ENCODE data around the gene MACROH2A2.
"Not testable (repeated sequence)": the region's sequence is repeated elsewhere in the genome, so short reads cannot be mapped to it uniquely, and the experiment has no call there.

The MACROH2A2 gene

DNA sequence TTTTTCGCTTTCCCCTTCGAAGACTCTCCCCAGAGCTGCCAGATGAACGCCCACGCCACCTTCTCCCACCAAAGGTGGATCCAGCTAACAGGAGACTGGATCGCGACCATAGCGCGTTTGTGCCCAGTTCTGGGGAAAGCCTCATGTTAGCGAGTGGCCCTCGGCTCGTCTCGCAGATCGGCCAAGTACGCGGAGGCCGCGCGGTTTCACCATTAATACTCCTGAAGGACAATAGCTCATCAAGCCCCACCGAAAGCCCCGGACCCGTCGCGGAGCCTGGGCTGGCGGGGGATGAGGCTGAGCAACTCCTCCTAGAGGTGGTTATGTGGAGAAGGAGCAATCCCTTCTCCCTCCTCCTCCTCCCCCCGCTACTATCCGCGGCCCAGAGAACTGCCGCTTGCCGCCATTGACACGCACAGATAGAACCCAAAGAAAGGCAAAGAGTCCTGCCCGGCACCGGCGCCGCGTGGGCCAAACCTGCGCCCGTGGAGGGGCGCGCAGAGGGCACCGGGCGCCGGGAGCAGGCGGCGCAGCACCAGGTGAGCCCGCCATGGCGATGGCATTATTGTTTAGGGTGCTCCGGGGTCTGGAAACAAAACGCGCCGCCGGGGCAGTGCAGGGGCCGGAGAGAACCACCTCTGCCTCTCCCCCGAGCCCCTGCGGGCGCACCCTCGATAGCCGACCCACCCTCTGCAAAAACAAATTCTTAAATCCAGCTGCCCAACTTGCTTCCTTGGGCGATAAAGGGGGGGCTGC, at the start of gene MACROH2A2:
TSS of gene MACROH2A2 (plus strand) at position 385 of the 756 bp plus-strand sequence. CDS start 22,813 bp downstream, outside the sequence.
- no peak for DNase-seq

DNA sequence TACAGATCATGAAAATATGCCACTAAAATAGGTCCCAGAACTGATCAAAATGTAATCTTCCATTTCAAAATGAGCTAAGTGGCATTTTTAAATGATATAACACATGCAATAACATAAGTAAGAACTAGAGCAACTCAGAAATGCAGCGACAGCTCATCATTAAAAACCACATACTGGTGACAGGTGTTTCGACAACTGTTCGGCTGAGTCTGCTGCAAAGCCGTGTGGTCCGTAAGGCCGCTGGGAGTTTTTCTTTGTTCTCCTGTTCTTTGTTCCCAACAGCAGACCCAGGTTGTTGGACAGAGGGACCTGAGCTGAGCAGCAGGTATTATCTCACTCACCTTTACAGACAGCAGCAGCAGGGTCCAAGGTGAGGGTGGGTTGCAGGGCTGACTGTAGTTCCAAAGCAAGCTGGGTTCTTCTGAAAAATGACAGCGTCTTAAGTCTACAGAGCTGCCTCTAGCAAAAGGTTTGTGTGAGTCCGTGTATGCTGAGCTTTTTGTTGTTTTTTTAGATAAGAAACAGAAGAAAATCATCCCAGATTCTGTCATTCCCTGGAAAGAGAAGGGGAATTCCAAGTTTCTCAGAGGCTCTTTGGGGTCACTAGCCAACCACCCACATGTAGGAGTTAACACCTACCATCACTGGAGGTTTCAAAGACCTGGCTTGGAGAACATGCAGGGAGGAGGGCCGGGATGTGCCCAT, 45.4 kb upstream of the MACROH2A2 start:
- DNase-seq, result no peak

DNA sequence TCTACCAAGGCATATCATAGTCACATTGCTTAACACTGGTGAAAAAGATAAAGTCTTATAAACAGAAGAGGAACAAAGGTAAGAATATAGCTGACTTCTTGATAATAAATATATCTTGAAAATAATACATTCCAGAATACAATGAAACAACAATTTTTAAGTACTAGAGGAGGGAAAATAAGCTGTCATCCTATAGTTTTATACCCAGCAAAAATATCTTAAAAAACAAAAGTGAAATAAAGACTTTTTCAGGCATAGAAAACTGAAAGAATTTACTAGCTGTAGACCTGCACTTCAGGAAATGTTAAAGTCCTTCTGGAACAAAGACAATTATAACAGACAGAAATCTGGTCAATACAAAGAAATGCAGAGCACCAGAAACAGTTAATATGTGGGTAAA, 21.4 kb upstream of the MACROH2A2 start:
- DNase-seq, result no peak

DNA sequence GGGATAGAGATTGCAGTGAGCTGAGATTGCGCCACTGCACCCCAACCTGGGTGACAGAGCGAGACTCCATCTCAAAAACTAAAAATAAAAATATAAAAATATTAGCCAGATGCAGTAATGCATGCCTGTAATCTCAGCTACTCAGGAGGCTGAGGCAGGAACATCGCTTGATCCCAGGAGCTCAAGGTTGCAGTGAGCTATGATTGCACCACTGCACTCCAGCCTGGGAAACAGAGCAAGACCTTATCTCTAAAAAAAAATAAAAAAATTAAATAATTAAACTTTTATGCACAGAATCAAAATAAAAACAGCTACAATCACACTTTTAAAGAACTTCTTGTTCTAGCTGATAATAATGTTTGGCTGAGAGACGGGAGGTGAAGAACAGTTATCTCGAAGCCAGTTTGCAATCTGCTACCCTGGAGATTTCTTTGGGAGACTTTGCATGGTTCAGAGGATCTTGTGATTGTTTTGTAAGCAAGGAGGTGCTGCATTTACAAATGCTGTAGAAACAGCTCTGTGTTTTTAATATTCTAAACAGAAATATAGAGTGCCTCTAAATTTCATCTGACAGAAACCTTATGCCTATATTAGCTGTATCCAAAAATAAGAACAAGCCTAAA, 19.9 kb upstream of the MACROH2A2 start:
- DNase-seq, result no peak

DNA sequence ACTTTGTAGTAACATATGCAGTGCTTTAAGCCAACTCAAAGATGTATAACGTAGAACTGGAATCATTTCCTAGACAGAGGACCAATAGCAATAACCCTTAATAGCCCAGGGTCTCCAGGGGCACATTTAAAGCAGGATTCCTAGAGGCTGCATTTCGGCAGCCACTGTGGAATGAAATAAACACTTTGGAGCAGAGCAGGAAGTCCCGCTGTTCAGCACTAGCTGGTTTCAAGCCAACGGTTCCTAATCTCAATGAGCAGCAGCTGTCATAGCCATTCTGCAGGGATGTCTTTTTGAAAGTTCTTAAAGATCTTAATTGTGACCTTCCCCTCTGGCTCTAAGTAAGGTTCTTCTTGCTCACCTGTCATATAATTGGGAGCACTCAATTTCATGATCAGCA, 18.4 kb upstream of the MACROH2A2 start:
- DNase-seq, result no peak

DNA sequence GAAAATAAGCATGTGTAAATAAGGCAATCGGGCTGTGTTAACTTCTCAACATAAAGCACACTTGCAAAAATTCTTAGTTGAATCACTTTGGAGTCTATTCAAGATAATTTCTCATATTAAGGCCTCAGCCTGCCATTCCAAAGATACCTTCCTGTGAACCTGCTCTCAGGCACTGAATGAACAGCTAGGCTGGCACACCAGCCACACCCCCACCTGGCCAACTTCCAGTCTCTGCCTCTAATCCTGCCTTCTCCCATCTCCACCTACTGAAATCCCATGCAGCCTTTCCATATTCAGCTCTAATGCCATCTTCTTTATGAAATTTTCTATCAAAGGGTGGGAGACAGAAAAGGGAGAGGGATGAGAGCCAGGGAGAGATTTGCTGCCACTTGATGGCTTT, 17.1 kb upstream of the MACROH2A2 start:
- no peak for DNase-seq

DNA sequence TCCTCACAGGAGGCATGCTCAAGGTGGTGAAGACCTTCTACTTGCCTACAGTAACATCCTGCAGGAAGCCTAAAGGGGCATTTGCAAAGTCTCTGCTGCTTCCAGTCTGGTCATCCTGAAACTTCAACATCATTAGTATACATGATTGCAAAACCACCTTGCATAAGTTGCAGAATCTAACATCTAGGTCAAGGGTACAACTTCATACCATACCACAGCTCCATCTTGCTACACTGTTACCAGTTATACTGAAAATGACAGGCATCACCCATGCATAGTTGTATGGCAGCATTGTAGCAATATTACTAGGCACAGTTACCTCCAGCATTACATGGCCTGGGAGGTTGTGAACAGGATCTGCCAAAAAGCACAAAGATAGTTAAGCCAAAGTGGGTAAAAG, 13.7 kb upstream of the MACROH2A2 start:
- DNase-seq, result no peak

DNA sequence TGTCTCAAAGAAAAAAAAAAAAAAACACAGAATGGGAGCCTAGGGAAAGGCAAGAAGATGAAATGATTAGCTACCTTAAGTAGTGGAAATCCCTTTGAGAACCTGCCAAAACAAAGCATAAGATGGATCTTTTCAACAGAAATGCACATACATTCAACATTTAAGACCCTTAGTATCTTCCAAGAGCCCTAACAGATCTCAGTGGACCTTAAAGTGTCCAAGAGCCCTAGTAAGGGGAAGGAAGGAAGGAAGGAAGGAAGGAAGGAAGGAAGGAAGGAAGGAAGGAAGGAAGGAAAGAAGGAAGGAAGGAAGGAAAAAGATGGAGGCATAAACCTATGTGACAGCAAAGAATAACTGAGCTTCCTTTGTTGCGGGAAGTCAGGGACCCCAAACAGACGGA, 11.6 kb upstream of the MACROH2A2 start:
- no peak for DNase-seq

DNA sequence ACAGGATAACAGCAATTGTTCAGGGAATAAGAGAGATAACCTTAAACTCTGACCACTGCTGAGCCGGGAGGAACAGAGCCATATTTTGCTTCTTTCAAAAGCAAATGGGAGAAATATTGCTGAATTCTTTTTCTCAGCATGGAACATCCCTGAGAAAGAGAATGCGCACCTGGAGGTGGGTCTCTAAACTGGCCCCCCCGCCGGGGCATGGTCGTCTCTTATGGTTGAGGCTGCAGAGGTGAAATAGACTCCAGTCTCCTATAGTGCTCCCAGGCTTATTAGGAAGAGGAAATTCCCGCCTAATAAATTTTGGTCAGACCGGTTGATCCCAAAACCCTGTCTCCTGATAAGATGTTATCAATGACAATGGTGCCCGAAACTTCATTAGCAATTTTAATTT, 10.9 kb upstream of the MACROH2A2 start:
- not testable (repeated sequence) for DNase-seq

DNA sequence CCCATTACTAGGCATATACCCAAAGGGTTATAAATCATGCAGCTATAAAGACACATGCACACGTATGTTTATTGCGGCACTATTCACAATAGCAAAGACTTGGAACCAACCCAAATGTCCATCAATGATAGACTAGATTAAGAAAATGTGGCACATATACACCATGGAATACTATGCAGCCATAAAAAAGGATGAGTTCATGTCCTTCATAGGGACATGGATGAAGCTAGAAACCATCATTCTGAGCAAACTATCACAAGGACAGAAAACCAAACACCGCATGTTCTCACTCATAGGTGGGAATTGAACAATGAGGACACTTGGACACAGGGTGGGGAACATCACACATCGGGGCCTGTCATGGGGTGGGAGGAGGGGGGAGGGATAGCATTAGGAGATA, 5.6 kb upstream of the MACROH2A2 start:
- DNase-seq, result not testable (repeated sequence)

DNA sequence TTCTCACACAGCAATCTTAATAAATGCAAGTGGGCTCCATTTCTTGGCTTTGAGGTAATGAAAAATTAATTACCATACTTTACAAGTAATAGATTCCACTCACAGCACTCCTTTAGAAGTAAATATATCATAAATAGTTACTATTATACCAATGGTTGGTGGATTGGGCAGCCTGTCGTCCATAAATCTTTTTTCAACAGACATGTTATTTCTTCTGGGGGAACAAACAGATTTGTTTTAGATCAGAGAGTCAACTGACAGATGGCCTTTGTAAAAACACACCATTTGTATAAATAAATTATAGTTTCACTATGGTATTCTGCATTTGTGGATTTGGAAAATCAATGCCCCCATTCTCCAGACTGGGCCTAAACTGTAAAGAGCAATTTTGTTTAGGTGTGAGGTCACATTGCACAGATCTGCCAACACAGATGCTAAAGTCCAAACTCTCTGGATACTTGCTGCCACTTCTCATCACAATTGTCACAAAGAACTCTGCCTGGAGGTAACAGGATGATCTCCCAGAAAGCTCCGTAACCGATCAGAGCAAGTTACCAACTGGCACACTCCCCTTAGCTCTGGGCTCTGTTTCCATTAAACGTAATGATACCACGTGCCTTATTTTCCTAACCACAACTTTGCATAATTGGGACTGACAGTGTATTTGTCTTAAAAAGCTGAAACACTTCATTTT, 4.5 kb upstream of the MACROH2A2 start:
- DNase-seq, result no peak

DNA sequence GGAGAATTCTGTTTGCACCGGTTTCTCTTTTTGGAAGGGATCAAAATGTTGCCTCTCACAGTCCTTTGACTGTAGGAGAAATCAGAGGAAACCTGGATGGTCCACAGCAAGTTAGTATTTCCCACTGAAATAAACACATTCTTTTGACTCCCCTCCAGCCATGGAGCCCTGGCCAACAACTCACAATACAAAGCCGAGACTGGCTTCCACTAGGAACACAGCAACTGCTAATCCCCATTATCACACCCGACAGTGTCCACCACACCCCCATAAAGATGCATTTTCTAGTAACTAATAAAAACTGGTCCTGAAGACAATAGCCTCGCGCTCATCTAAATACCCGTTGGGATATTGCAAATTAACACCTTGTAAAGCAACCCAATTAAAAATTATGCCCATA, 798 bp upstream of the MACROH2A2 start:
- no peak for DNase-seq

DNA sequence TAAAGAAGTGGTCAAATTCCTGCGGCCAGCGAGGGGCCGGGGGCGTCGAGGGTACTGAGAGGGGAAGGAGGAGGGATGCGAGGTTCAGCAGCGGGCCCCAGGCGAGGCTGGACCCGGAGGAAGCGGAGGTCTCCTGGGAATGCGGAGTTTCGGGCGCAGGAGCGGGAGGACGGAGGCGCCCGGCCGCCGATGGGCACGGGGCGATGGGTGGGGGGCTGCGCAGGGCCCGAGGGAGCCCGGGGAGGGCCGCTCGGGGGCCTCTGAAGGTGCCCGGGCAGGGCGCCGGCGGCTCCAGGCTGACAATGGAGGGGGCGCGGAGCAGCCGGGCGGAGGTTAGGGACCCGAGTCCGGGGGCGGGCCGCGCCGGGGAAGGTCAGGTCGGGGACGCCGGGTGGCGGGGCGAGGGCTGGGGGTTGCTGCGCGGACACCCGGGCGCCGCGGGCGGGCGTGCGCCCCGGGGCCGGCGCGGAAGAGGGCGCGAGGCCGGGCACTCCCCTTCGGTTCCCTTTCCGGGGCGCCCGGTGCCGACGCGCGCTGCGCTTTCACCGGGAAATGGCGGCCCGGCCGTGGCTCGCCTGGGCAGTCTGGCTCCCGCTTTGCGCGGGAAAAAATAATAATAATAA, 683 bp downstream of the MACROH2A2 start:
- no peak for DNase-seq

DNA sequence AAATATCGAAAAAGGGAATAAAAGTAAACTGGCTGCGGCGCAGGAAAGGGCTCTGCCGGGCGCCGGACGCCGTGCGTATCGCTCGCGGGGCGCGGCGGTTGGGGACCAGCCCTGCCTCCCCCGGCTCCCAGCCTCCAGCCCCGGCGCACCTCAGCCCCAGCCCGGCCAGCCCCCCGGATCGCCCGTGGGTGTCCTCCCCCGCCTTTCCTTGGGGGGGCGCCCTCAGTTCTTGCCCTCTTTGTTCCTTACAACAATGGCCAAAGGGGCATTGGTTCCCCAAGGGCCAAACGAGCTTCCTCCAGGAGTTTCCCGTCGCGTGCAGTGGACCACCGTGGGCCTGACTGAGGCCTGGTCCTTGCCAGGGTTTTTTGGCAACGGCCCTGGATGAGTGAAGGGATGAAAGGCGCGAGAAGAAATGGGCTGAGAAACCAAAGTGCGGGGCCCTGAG, 1.2 kb downstream of the MACROH2A2 start:
- no peak for DNase-seq

DNA sequence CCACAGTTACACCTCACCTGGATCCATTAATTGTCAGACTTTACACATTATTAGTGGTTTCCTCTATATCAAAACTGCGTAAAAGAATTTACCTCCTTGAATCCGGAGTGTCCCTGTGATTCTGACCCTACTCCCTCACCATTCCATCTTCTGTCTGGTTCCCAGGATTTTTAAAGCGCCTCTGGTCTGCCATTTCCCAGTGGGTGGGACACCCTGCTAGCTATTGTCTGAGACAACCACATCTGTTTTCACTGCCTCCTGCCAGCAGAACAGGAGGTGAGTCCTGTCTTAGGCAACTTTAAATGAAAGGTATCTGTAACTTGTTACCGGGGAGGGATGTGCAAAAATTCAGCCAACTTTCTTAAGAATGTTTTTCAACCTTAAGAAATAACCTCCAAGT, 2.3 kb downstream of the MACROH2A2 start:
- DNase-seq, result no peak

DNA sequence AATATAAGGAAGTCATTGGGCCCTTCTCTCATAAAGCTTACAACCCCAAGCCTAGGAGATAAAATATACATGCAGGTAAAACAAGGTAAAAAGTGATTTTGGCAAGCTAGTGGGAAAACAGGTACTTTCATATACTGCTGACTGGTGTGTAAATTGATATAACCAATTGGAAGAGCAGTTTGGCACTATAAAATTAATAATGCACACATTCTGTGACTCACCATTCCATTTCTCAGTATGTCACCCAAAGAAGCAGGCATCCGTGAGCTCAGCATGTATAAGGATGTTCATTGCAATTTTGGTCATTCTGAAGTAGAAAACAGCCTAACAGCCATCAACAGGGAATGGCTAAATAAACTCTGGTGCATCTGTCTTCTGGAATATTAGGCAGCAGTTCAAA, 2.9 kb downstream of the MACROH2A2 start:
- no peak for DNase-seq

DNA sequence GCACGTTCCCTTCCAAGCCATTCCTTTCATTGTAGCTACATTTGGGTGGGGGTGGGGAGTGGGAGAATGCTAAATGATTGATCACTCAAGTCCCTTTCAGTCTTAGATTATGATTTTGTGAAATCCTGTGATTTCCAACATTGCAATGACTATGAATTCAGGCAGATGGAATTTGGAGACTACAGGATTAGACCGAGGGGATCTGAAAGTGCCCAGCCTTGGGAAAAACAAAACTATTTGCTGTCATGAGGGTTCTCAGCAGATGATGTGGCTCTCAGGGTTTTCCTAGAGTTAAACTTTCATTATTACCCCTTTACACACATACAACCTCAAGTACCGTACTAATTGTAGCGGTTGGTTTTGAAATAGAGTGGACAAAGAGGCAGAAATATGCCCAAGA, 4.7 kb downstream of the MACROH2A2 start:
- DNase-seq, result no peak

DNA sequence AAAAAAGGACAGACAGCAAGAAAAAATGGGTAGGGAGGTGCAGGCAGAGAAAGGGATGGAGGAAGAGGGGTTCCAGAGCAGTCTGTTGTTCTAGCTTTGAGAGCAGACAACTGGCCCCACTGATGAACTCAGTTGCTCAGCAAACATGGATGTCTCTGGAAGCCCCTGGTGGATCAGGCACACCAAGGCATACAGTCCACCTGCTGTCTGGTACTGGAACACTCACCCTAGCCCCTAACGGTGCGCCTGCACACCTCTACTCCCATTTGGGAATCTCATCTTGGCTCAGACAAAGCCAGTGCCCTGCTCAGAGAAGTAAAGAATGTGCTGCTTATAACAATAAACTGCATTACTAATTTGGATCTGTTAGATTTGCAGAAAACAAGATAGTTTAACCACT, 7.7 kb downstream of the MACROH2A2 start:
- DNase-seq, result no peak

DNA sequence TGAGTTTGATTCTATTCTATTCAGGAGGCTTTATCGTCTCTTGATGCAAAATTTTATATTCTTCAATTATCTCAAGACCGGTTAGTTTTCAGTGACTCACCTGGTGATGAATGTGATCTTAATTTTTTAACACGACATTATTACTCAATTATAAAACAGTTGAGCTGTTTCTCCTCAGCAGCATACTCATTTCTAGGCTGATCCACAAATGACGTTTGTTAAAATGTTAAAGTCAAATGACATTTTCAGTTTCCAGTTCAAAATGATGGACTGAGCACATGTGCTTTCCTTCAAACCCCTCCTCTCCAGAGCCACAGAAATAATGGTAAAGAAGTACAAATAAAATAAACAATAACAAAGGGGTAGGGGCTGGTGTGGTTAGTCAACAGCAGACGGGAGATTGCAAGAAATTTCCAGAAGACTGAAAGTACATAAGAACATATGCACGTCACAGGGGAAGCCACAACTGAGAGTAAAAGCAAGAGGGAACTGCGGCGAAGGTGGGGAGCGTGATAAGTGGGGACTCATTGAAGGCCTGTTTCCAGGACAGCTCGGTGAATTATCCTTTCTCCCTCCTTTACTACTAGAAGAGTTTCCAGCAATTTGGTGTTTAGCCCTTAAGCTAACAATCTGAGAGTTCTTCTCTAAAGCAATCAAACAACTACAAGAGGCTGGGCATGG, 10.9 kb downstream of the MACROH2A2 start:
- DNase-seq, result no peak

DNA sequence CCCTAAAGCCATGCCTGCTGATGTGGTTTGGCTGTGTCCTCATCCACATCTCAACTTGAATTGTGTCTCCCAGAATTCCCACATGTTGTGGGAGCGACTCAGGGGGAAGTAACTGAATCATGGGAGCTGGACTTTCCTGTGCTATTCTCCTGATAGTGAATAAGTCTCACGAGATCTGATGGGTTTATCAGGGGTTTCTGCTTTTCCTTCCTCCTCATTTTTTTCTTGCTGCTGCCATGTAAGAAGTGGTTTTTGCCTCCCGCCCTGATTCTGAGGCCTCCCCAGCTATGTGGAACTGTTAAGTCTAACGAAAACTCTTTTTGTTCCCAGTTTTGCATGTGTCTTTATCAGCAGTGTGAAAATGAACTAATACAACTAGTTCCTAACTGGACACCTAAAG, 11.8 kb downstream of the MACROH2A2 start:
- DNase-seq, result no peak

DNA sequence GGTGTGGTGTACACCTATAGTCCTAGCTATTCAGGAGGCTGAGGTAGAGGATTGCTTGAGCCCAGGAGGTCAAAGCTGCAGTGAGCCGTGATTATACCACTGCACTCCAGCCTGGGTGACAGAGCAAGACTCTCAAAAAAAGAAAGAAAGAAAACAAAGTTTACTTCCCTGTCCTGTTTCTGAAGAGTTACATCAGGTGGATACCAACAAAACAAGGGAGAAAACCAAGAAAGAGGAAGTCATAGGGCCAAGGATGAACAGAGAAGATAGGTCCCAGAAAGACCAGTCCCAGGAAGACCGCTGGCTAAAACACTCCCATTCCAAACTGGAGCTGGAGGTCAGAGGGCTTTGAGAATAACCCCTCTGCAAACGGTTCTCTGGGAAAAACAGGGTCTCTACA, 13.5 kb downstream of the MACROH2A2 start:
- no peak for DNase-seq

DNA sequence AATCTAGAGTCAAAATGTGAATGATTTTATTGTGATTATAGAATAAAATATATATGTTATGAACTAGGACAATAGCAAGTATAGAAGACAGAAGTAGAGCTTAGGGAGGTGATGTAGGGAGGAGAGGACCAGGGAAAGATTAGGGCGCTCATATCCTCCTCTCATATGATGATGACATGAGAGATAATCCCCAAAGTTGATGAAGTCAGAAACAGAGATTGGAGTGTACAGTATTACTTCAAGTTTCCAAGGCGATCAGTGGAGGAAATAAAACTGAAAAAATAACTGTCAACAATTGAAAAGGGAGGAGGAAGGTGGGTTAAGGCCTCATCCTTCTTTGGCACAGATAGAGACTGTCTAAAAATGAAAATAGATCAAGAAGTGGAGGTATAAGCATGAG, 14.9 kb downstream of the MACROH2A2 start:
- no peak for DNase-seq
